ENCODE results near the gene MYLK3. TPM values are rescaled to one million over a fixed set of nuclear protein-coding genes. Genes with fewer than 3 reads are reported as not detected.
A peak's percentile ranks its signal among the peaks of the same experiment; 100 is the strongest.

Gene MYLK3
- polyA plus RNA-seq, 3 donors = 0.32 TPM; not detected in 2

GRCh38 chr16:46727184-46727583 lies 21.0 kb downstream of the MYLK3 start:
- Histone ChIP-seq H3K79me2 (ENCODE audit: insufficient read depth, low read length) (no peaks in the 10 kb centered on the region), H3K27ac (ENCODE audit: low read depth in 1 of 2, low read length in 2 of 2) (no peak overlapping the region), H3K36me3 (replicated peaks in 1 of 2; ENCODE audit: control insufficient read depth in 1 of 2, insufficient read depth in 2 of 2, low read length in 2 of 2) (no peaks in the 10 kb centered on the region), H3K4me3 (replicated peaks in 1 of 3; ENCODE audit: low read depth in 2 of 3, low read length in 3 of 3) (no peak overlapping the region), H3K9ac (ENCODE audit: insufficient read depth, low read length, poor library complexity, severe bottlenecking) (no peak overlapping the region), H4K20me1 (ENCODE audit: insufficient read depth, low read length) (no peaks in the 10 kb centered on the region), H2AFZ (ENCODE audit: insufficient read depth, low read depth, low read length, poor library complexity, severe bottlenecking) (no peak overlapping the region), H3K4me1 (ENCODE audit: control insufficient read depth in 1 of 2, insufficient read depth in 2 of 2, low read length in 2 of 2) (no peaks in the 10 kb centered on the region), H3K4me2 (replicated peaks; ENCODE audit: extremely low read depth, low read length, poor library complexity, severe bottlenecking) (no peak overlapping the region), H3K9me3 (replicated peaks in 1 of 2; ENCODE audit: control insufficient read depth in 1 of 2, insufficient read depth in 1 of 2, low read length in 2 of 2) (peaks cover 0 to 2% of the 10 kb centered on the region in 2 donors), H3K27me3 (ENCODE audit: control insufficient read depth in 2 of 2, insufficient read depth in 2 of 2, low read length in 2 of 2) (no peaks in the 10 kb centered on the region)
- peak overlapping the region in 2 of 7 donors; percentile 41 to 48 for H3K27ac Mint-ChIP-seq
- peaks cover 0 to 14% (median 5%) of the 10 kb centered on the region in 7 donors for H3K9me3 Mint-ChIP-seq
- peaks cover 0 to 2% of the 10 kb centered on the region in 2 donors for H3K36me3 Mint-ChIP-seq
- H3K27me3 Mint-ChIP-seq (ENCODE audit: low read depth in 3 of 3) = peaks cover 0 to 1% (median 0%) of the 10 kb centered on the region in 3 donors
- no peaks in the 10 kb centered on the region for H3K4me1 Mint-ChIP-seq
- TF ChIP-seq CTCF (IDR thresholded peaks at IDR 0.05) = no peak
- intact Hi-C loops (cut with micrococcal nuclease) = no loop called here
- no peak overlapping the region for H3K4me3 Mint-ChIP-seq
- 100% methylated on average over 7 of the region's 7 CpGs for WGBS (ENCODE audit: insufficient coverage)
- no peak for DNase-seq

- Histone ChIP-seq H2AFZ (ENCODE audit: insufficient read depth, low read depth, low read length, poor library complexity, severe bottlenecking) (no peak overlapping the region), H4K20me1 (ENCODE audit: insufficient read depth, low read length) (no peaks in the 10 kb centered on the region), H3K27ac (ENCODE audit: low read depth in 1 of 2, low read length in 2 of 2) (no peak overlapping the region), H3K9me3 (replicated peaks in 1 of 2; ENCODE audit: control insufficient read depth in 1 of 2, insufficient read depth in 1 of 2, low read length in 2 of 2) (peaks cover 0 to 2% of the 10 kb centered on the region in 2 donors), H3K9ac (ENCODE audit: insufficient read depth, low read length, poor library complexity, severe bottlenecking) (no peak overlapping the region), H3K4me1 (ENCODE audit: control insufficient read depth in 1 of 2, insufficient read depth in 2 of 2, low read length in 2 of 2) (peaks cover 0 to 5% of the 10 kb centered on the region in 2 donors), H3K4me3 (replicated peaks in 1 of 3; ENCODE audit: low read depth in 2 of 3, low read length in 3 of 3) (no peak overlapping the region), H3K27me3 (ENCODE audit: control insufficient read depth in 2 of 2, insufficient read depth in 2 of 2, low read length in 2 of 2) (no peaks in the 10 kb centered on the region), H3K36me3 (replicated peaks in 1 of 2; ENCODE audit: control insufficient read depth in 1 of 2, insufficient read depth in 2 of 2, low read length in 2 of 2) (no peaks in the 10 kb centered on the region), H3K79me2 (ENCODE audit: insufficient read depth, low read length) (no peaks in the 10 kb centered on the region), H3K4me2 (replicated peaks; ENCODE audit: extremely low read depth, low read length, poor library complexity, severe bottlenecking) (no peak overlapping the region)
- H3K9me3 Mint-ChIP-seq = peaks cover 0 to 14% (median 7%) of the 10 kb centered on the region in 7 donors
- WGBS (ENCODE audit: insufficient coverage) = 100% methylated on average over 2 of the region's 4 CpGs
- TF ChIP-seq CTCF (IDR thresholded peaks at IDR 0.05) = no peak
- H3K4me1 Mint-ChIP-seq = peaks cover 3% of the 10 kb centered on the region
- peaks cover 0 to 2% (median 1%) of the 10 kb centered on the region in 3 donors for H3K27me3 Mint-ChIP-seq (ENCODE audit: low read depth in 3 of 3)
- no peak for DNase-seq
- no peak overlapping the region for H3K4me3 Mint-ChIP-seq
- H3K36me3 Mint-ChIP-seq = no peaks in the 10 kb centered on the region
- intact Hi-C loops (cut with micrococcal nuclease) = no loop called here
- H3K27ac Mint-ChIP-seq = no peak overlapping the region
Measured at GRCh38 chr16:46721885-46722284, 26.3 kb downstream of the MYLK3 start.
